ENCODE results near the gene TSPAN15.
A peak's percentile ranks its signal among the peaks of the same experiment; 100 is the strongest.

Gene TSPAN15

GRCh38 chr10:69508738-69509340, 57.6 kb downstream of the TSPAN15 start:
- no peak for DNase-seq (ENCODE audit: low read depth)
- in situ Hi-C loops (cut with HindIII; ENCODE audit: low sequenced_read_pairs) = no loop called here
- no peak overlapping the region for H3K4me3 ChIP-seq (ENCODE audit: low read depth, low read length)
- no peak for TF ChIP-seq CTCF (IDR thresholded peaks at IDR 0.05; ENCODE audit: low read depth, low read length, missing control alignments)

GRCh38 chr10:69512901-69513300, 61.6 kb downstream of the TSPAN15 start:
- DNase-seq (ENCODE audit: low read depth) = no peak
- H3K4me3 ChIP-seq (ENCODE audit: low read depth, low read length) = no peak overlapping the region
- in situ Hi-C loops (cut with HindIII; ENCODE audit: low sequenced_read_pairs) = no loop called here
- TF ChIP-seq CTCF (IDR thresholded peaks at IDR 0.05; ENCODE audit: low read depth, low read length, missing control alignments) = no peak

- in situ Hi-C loops (cut with HindIII; ENCODE audit: low sequenced_read_pairs) = no loop called here
- TF ChIP-seq CTCF (IDR thresholded peaks at IDR 0.05; ENCODE audit: low read depth, low read length, missing control alignments) = no peak
- DNase-seq (ENCODE audit: low read depth) = no peak
- H3K4me3 ChIP-seq (ENCODE audit: low read depth, low read length) = no peak overlapping the region
Measured at GRCh38 chr10:69513617-69514016, 62.4 kb downstream of the TSPAN15 start.

- TF ChIP-seq CTCF (IDR thresholded peaks at IDR 0.05; ENCODE audit: low read depth, low read length, missing control alignments) = peak; percentile 88
- H3K4me3 ChIP-seq (ENCODE audit: low read depth, low read length) = no peak overlapping the region
- in situ Hi-C loops (cut with HindIII; ENCODE audit: low sequenced_read_pairs) = no loop called here
- DNase-seq (ENCODE audit: low read depth) = peak; percentile 35
Measured at GRCh38 chr10:69515699-69516259, 64.5 kb downstream of the TSPAN15 start.

GRCh38 chr10:69516316-69516715, 65.1 kb downstream of the TSPAN15 start:
- no peak for TF ChIP-seq CTCF (IDR thresholded peaks at IDR 0.05; ENCODE audit: low read depth, low read length, missing control alignments)
- no peak for DNase-seq (ENCODE audit: low read depth)
- H3K4me3 ChIP-seq (ENCODE audit: low read depth, low read length) = no peak overlapping the region
- in situ Hi-C loops (cut with HindIII; ENCODE audit: low sequenced_read_pairs) = no loop called here

GRCh38 chr10:69516796-69517195, 65.5 kb downstream of the TSPAN15 start:
- in situ Hi-C loops (cut with HindIII; ENCODE audit: low sequenced_read_pairs) = no loop called here
- H3K4me3 ChIP-seq (ENCODE audit: low read depth, low read length) = no peak overlapping the region
- no peak for TF ChIP-seq CTCF (IDR thresholded peaks at IDR 0.05; ENCODE audit: low read depth, low read length, missing control alignments)
- no peak for DNase-seq (ENCODE audit: low read depth)

Measured in astrocyte of the cerebellum (primary cell).